HCT116 (cell line): ENCODE results near the gene MRPL9. TPM values are rescaled to one million over a fixed set of nuclear protein-coding genes. Genes with fewer than 3 reads are reported as not detected.

Source experiments
- ATAC-seq: fragments of 200-7000 bp; cut with Tn5 transposase; 2 replicates; pipeline ENCODE4 v1.9.1; 2020; ENCODE audit warnings: mild to moderate bottlenecking, moderate library complexity
- BruUV-seq: library from RNA; stranded (reverse); fragments of 400-500 nt; replicated peaks from 2 replicates; lab custom pipeline; 2021; lab: Mats Ljungman, UMichigan
- CTCF ChIA-PET: fragments of 300-600 bp; sonication (Branson Sonifier 250); formaldehyde crosslinking; loops from one replicate; lab custom pipeline; 2021; ENCODE audit warnings: antibody characterized with exemption; lab: Charles Lee
- POLR2A ChIA-PET: fragments of 300-600, 350-600 bp; sonication (Branson Sonifier 250); formaldehyde crosslinking; loops from one replicate; lab custom pipeline; 2021; ENCODE audit warnings: antibody characterized with exemption; lab: Charles Lee
- RAD21 ChIA-PET, 2 experiments: fragments of 300-600 bp; sonication (Branson Sonifier 250); formaldehyde crosslinking; loops; one replicate each; lab custom pipeline; 2023; ENCODE audit warnings: low total read pairs in 2 of 2; ENCODE audit not compliant: uncharacterized antibody in 2 of 2, unreplicated experiment in 2 of 2, low non-redundant PET in 1 of 2; lab: Charles Lee
- DNase-seq: peaks from one replicate; pipeline ENCODE4 v3.0.0-alpha.2; 2010; ENCODE audit warnings: low read depth, low spot score
- H2AFZ ChIP-seq: fragments of 200-600 bp; shearing (Covaris generic), sonication (generic); 2 replicates; pipeline ENCODE4 v1.6.1; 2017; ENCODE audit warnings: low read depth, mixed run types, mixed read lengths, antibody characterized with exemption, low read length; ENCODE audit not compliant: poor library complexity, severe bottlenecking
- H3K27ac ChIP-seq: 2 replicates; pipeline ENCODE4 v1.5.1; 2012; ENCODE audit warnings: low read depth, low read length
- H3K27me3 ChIP-seq: fragments of 200-600 bp; sonication (generic); 2 replicates; pipeline ENCODE4 v1.6.1; 2016; ENCODE audit warnings: mixed run types, low read length, mixed read lengths; ENCODE audit not compliant: insufficient read depth
- H3K36me3 ChIP-seq, 2 experiments: fragments of 200-500 bp in 1 of 2; fragments of 200-600 bp in 1 of 2; sonication (Bioruptor generic) in 1 of 2; sonication (generic) in 1 of 2; 2 replicates each; pipeline versions ENCODE4 v1.5.1 to v1.6.1; 2014 to 2016; ENCODE audit warnings: low read length in 2 of 2, inconsistent platforms in 1 of 2, mixed read lengths in 1 of 2, mixed run types in 1 of 2; ENCODE audit not compliant: insufficient read depth in 2 of 2, control insufficient read depth in 1 of 2
- H3K4me1 ChIP-seq, 2 experiments: fragments of 200-600 bp in 1 of 2; sonication (generic) in 1 of 2; 2 replicates each; pipeline versions ENCODE4 v1.5.1 to v1.6.1; 2012 to 2017; ENCODE audit warnings: low read length in 2 of 2, inconsistent platforms in 1 of 2, mild to moderate bottlenecking in 1 of 2, mixed read lengths in 1 of 2, mixed run types in 1 of 2, moderate library complexity in 1 of 2; ENCODE audit not compliant: insufficient read depth in 2 of 2, control insufficient read depth in 1 of 2
- H3K4me2 ChIP-seq: fragments of 200-600 bp; sonication (generic); 2 replicates; pipeline ENCODE4 v1.6.1; 2017; ENCODE audit warnings: mixed run types, low read length, mixed read lengths
- H3K4me3 ChIP-seq, 2 experiments: fragments of 200-600 bp in 1 of 2; sonication (generic) in 1 of 2; replicated peaks in 1 of 2; 2 replicates each; pipeline ENCODE4 v1.5.1; 2011 to 2016; ENCODE audit warnings: low read length in 2 of 2, control low read depth in 1 of 2, low read depth in 1 of 2, mild to moderate bottlenecking in 1 of 2, mixed read lengths in 1 of 2, mixed run types in 1 of 2
- H3K79me2 ChIP-seq: fragments of 200-600 bp; sonication (generic); 2 replicates; pipeline ENCODE4 v1.6.1; 2017; ENCODE audit warnings: mild to moderate bottlenecking, mixed run types, low read length, moderate library complexity, mixed read lengths; ENCODE audit not compliant: insufficient read depth
- H3K9ac ChIP-seq: fragments of 200-600 bp; sonication (generic); 2 replicates; pipeline ENCODE4 v1.6.1; 2016; ENCODE audit warnings: low read length, mixed read lengths
- H3K9me2 ChIP-seq: fragments of 200-600 bp; sonication (generic), shearing (Covaris generic); 2 replicates; pipeline ENCODE4 v1.6.1; 2017; ENCODE audit warnings: mixed run types, mild to moderate bottlenecking, moderate library complexity; ENCODE audit not compliant: insufficient read depth
- H3K9me3 ChIP-seq, 2 experiments: fragments of 200-500 bp in 1 of 2; fragments of 200-600 bp in 1 of 2; sonication (Bioruptor generic) in 1 of 2; sonication (generic) in 1 of 2; 2 replicates each; pipeline ENCODE4 v1.6.1; 2014 to 2017; ENCODE audit warnings: low read length in 2 of 2, mixed read lengths in 2 of 2, inconsistent platforms in 1 of 2, low read depth in 1 of 2, mild to moderate bottlenecking in 1 of 2, mixed run types in 1 of 2, moderate library complexity in 1 of 2; ENCODE audit not compliant: control insufficient read depth in 1 of 2, insufficient read depth in 1 of 2
- H4K20me1 ChIP-seq: fragments of 200-600 bp; sonication (generic), shearing (Covaris generic); 2 replicates; pipeline ENCODE4 v1.6.1; 2017; ENCODE audit warnings: mixed run types, mild to moderate bottlenecking, moderate library complexity; ENCODE audit not compliant: insufficient read depth
- CEBPB ChIP-seq: IDR thresholded peaks from 2 replicates; pipeline ENCODE4 v1.6.1; 2012; ENCODE audit warnings: low read depth
- EGR1 ChIP-seq: IDR thresholded peaks from 2 replicates; pipeline ENCODE4 v1.6.1; 2012; ENCODE audit warnings: low read depth
- ELF1 ChIP-seq: IDR thresholded peaks from 2 replicates; pipeline ENCODE4 v1.6.1; 2012; ENCODE audit warnings: low read depth, borderline replicate concordance
- FOSL1 ChIP-seq: IDR thresholded peaks from 2 replicates; pipeline ENCODE4 v1.6.1; 2012; ENCODE audit warnings: low read depth
- JUND ChIP-seq: IDR thresholded peaks from 2 replicates; pipeline ENCODE4 v1.6.1; 2012
- SIN3A ChIP-seq: IDR thresholded peaks from 2 replicates; pipeline ENCODE4 v1.6.1; 2012; ENCODE audit warnings: low read depth
- SP1 ChIP-seq: IDR thresholded peaks from 2 replicates; pipeline ENCODE4 v1.6.1; 2012; ENCODE audit warnings: low read depth
- YY1 ChIP-seq: IDR thresholded peaks from 2 replicates; pipeline ENCODE4 v1.6.1; 2011; ENCODE audit warnings: low read length, low read depth, moderate library complexity, mild to moderate bottlenecking; ENCODE audit not compliant: insufficient replicate concordance; ENCODE audit errors: extremely low read depth
- ZBTB33 ChIP-seq: IDR thresholded peaks from 2 replicates; pipeline ENCODE4 v1.6.1; 2011; ENCODE audit warnings: mild to moderate bottlenecking, low read length, moderate library complexity; ENCODE audit not compliant: insufficient replicate concordance; ENCODE audit errors: extremely low read depth
- ZFX ChIP-seq: fragments of 450-650 bp; IDR thresholded peaks from 2 replicates; pipeline ENCODE4 v1.6.1; 2017
- intact Hi-C: fragments of 100-400 bp; cut with micrococcal nuclease; formaldehyde crosslinking; loops from 2 replicates; pipeline ENCODE4 v1.10.0; 2022
- total RNA-seq: library from RNA; stranded (reverse); gene quantifications from one replicate; pipeline ENCODE4 v1.2.1, GENCODE V29; 2021; ENCODE audit not compliant: unreplicated experiment
- TF ChIP-seq, protein P1 (sequence below): IDR thresholded peaks from 2 replicates; pipeline ENCODE4 v1.6.1; 2012; ENCODE audit warnings: low read depth
- TF ChIP-seq, protein P2 (sequence below): IDR thresholded peaks from 2 replicates; pipeline ENCODE4 v1.6.1; 2012
- TF ChIP-seq, protein P3 (sequence below), 3 experiments: fragments of 200-600 bp in 1 of 3; sonication (generic) in 1 of 3; IDR thresholded peaks in 2 of 3; conservative IDR thresholded peaks in 1 of 3; 2 replicates each; pipeline ENCODE4 v1.5.1; 2012 to 2017; ENCODE audit warnings: low read depth in 2 of 3, low read length in 2 of 3, antibody characterized with exemption in 1 of 3, borderline replicate concordance in 1 of 3, control low read depth in 1 of 3, mild to moderate bottlenecking in 1 of 3, mixed read lengths in 1 of 3, mixed run types in 1 of 3, moderate library complexity in 1 of 3; ENCODE audit not compliant: insufficient read depth in 1 of 3

MRPL9 gene
- total RNA-seq, 1 experiment from 2014 or later, result 94.5 TPM

- TF ChIP-seq SIN3A (no peak), ELF1 (no peak), FOSL1 (no peak), ZFX (no peak), JUND (no peak)
- TF ChIP-seq, protein P1, sequence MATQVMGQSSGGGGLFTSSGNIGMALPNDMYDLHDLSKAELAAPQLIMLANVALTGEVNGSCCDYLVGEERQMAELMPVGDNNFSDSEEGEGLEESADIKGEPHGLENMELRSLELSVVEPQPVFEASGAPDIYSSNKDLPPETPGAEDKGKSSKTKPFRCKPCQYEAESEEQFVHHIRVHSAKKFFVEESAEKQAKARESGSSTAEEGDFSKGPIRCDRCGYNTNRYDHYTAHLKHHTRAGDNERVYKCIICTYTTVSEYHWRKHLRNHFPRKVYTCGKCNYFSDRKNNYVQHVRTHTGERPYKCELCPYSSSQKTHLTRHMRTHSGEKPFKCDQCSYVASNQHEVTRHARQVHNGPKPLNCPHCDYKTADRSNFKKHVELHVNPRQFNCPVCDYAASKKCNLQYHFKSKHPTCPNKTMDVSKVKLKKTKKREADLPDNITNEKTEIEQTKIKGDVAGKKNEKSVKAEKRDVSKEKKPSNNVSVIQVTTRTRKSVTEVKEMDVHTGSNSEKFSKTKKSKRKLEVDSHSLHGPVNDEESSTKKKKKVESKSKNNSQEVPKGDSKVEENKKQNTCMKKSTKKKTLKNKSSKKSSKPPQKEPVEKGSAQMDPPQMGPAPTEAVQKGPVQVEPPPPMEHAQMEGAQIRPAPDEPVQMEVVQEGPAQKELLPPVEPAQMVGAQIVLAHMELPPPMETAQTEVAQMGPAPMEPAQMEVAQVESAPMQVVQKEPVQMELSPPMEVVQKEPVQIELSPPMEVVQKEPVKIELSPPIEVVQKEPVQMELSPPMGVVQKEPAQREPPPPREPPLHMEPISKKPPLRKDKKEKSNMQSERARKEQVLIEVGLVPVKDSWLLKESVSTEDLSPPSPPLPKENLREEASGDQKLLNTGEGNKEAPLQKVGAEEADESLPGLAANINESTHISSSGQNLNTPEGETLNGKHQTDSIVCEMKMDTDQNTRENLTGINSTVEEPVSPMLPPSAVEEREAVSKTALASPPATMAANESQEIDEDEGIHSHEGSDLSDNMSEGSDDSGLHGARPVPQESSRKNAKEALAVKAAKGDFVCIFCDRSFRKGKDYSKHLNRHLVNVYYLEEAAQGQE, result no peak
- TF ChIP-seq, all 23 proteins: peak for 0
Measured at GRCh38 chr1:151801846-151802245, 38.5 kb upstream of the MRPL9 start (continued).

DNA sequence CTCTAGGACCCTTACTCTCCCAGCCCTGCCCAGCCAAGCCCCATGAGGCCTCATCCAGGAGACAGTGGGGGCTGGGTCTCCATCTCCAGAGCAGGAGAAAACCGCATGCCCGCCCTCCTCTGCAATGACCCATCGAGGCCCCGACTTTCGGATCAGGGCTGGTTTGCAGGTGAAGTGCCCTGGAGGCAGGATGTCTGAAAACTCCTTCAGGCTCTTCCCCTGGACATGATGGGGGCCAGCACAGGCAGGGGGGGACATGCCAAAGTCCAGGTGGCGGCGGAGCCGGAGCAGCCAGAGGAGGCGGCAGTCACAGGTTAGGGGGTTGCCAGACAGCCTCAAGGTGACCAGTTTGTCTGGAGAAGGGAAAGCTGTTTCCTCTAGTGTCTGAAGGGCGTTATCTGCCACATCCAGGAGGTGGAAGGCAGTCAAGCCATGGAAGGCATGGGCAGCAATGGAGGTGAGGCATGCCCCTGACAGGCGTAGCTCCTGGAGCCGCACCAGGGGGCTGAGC is 38.1 kb upstream of the MRPL9 start:
- TF ChIP-seq, protein P2, sequence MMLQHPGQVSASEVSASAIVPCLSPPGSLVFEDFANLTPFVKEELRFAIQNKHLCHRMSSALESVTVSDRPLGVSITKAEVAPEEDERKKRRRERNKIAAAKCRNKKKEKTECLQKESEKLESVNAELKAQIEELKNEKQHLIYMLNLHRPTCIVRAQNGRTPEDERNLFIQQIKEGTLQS, result no peak
- TF ChIP-seq, protein P3, sequence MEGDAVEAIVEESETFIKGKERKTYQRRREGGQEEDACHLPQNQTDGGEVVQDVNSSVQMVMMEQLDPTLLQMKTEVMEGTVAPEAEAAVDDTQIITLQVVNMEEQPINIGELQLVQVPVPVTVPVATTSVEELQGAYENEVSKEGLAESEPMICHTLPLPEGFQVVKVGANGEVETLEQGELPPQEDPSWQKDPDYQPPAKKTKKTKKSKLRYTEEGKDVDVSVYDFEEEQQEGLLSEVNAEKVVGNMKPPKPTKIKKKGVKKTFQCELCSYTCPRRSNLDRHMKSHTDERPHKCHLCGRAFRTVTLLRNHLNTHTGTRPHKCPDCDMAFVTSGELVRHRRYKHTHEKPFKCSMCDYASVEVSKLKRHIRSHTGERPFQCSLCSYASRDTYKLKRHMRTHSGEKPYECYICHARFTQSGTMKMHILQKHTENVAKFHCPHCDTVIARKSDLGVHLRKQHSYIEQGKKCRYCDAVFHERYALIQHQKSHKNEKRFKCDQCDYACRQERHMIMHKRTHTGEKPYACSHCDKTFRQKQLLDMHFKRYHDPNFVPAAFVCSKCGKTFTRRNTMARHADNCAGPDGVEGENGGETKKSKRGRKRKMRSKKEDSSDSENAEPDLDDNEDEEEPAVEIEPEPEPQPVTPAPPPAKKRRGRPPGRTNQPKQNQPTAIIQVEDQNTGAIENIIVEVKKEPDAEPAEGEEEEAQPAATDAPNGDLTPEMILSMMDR (IDR thresholded peaks at IDR 0.05 in 2 of 3, conservative IDR thresholded peaks at IDR 0.05 in 1 of 3; ENCODE audit: borderline replicate concordance in 1 of 3, insufficient read depth in 1 of 3, low read depth in 2 of 3, low read length in 2 of 3), result no peak
- TF ChIP-seq YY1 (no peak), CEBPB (no peak), JUND (no peak), ZBTB33 (no peak), SP1 (no peak), SIN3A (no peak), EGR1 (no peak)
- TF ChIP-seq, protein P1, result no peak
- Histone ChIP-seq H3K9me2 (no peaks in the 10 kb centered on the region), H3K9ac (no peak overlapping the region), H3K27me3 (peaks cover 44% of the 10 kb centered on the region), H3K36me3 (no peaks in the 10 kb centered on the region), H4K20me1 (no peaks in the 10 kb centered on the region), H3K27ac (no peak overlapping the region), H3K4me2 (no peak overlapping the region), H3K79me2 (no peaks in the 10 kb centered on the region), H3K4me3 (no peak overlapping the region), H2AFZ (no peak overlapping the region), H3K9me3 (no peaks in the 10 kb centered on the region), H3K4me1 (no peaks in the 10 kb centered on the region)
- no peak for ATAC-seq
- CTCF ChIA-PET, result no interaction called here
- intact Hi-C loops, result no loop called here
- no TSS peak for BruUV-seq
- RAD21 ChIA-PET, result no interaction called here
- no peak for DNase-seq
- POLR2A ChIA-PET, result no interaction called here
